OCI-LY7 (cell line): ENCODE measurements around the gene LRBA. TPM values are rescaled to one million over a fixed set of nuclear protein-coding genes. Genes with fewer than 3 reads are reported as not detected.
"Not testable (repeated sequence)": the region's sequence is repeated elsewhere in the genome, so short reads cannot be mapped to it uniquely, and the experiment has no call there.

Source experiments
- BruUV-seq: library from RNA; stranded (reverse); fragments of 400-500 nt; replicated peaks from 2 replicates; lab custom pipeline; 2021; lab: Mats Ljungman, UMichigan
- CTCF ChIA-PET: fragments of 300-600 bp; sonication (Branson Sonifier 250); formaldehyde crosslinking; loops from one replicate; lab custom pipeline; 2022; ENCODE audit warnings: antibody characterized with exemption; ENCODE audit not compliant: unreplicated experiment; lab: Charles Lee
- POLR2A ChIA-PET: fragments of 300-600 bp; sonication (Branson Sonifier 250); formaldehyde crosslinking; loops from one replicate; lab custom pipeline; 2022; ENCODE audit warnings: antibody characterized with exemption; lab: Charles Lee
- DNase-seq: peaks from one replicate; pipeline ENCODE4 v3.0.0-alpha.2; 2015; ENCODE audit warnings: low spot score
- H2AFZ ChIP-seq: fragments of 200-600 bp; sonication (generic), shearing (Covaris generic); 2 replicates; pipeline ENCODE4 v1.6.1; 2014; ENCODE audit warnings: mild to moderate bottlenecking, antibody characterized with exemption, low read length, moderate library complexity
- H3K27ac ChIP-seq: fragments of 200-600 bp; sonication (generic); 2 replicates; pipeline ENCODE4 v1.5.1; 2014; ENCODE audit warnings: mixed run types, low read depth, mild to moderate bottlenecking, moderate library complexity, low read length, inconsistent platforms; ENCODE audit not compliant: poor library complexity, severe bottlenecking
- H3K36me3 ChIP-seq: fragments of 200-600 bp; sonication (generic); 2 replicates; pipeline ENCODE4 v1.6.1; 2014; ENCODE audit warnings: mild to moderate bottlenecking, antibody characterized with exemption, low read length, moderate library complexity, mixed read lengths; ENCODE audit not compliant: insufficient read depth
- H3K4me1 ChIP-seq: fragments of 200-600 bp; sonication (generic); 2 replicates; pipeline ENCODE4 v1.5.1; 2014; ENCODE audit warnings: mild to moderate bottlenecking, low read length; ENCODE audit not compliant: insufficient read depth, poor library complexity, severe bottlenecking
- H3K4me2 ChIP-seq: fragments of 200-600 bp; sonication (generic); 2 replicates; pipeline ENCODE4 v1.6.1; 2014; ENCODE audit warnings: mild to moderate bottlenecking, low read length
- H3K4me3 ChIP-seq: fragments of 200-600 bp; sonication (generic); 2 replicates; pipeline ENCODE4 v1.5.1; 2014; ENCODE audit warnings: mild to moderate bottlenecking, low read depth, low read length; ENCODE audit not compliant: poor library complexity, severe bottlenecking
- H3K79me2 ChIP-seq: fragments of 200-600 bp; sonication (generic); 2 replicates; pipeline ENCODE4 v1.6.1; 2016; ENCODE audit warnings: low read depth, mild to moderate bottlenecking, low read length, moderate library complexity, mixed read lengths; ENCODE audit not compliant: insufficient read depth
- H3K9me2 ChIP-seq: fragments of 200-600 bp; sonication (generic); 2 replicates; pipeline ENCODE4 v1.6.1; 2016; ENCODE audit warnings: mild to moderate bottlenecking, low read length, mixed read lengths; ENCODE audit not compliant: insufficient read depth
- H3K9me3 ChIP-seq: fragments of 200-600 bp; sonication (generic); 2 replicates; pipeline ENCODE4 v1.6.1; 2014; ENCODE audit warnings: mild to moderate bottlenecking, mixed run types, low read length, mixed read lengths
- H4K20me1 ChIP-seq: fragments of 200-600 bp; sonication (generic); 2 replicates; pipeline ENCODE4 v1.6.1; 2014; ENCODE audit warnings: mild to moderate bottlenecking, antibody characterized with exemption, low read length, moderate library complexity, mixed read lengths; ENCODE audit not compliant: insufficient read depth
- CTCF ChIP-seq: fragments of 200-600 bp; sonication (generic); conservative IDR thresholded peaks from 2 replicates; pipeline ENCODE4 v1.5.1; 2014; ENCODE audit warnings: mild to moderate bottlenecking, antibody characterized with exemption, low read length, moderate library complexity, mixed read lengths
- EZH2phosphoT487 ChIP-seq: fragments of 200-600 bp; sonication (generic); IDR thresholded peaks from 2 replicates; pipeline ENCODE4 v1.6.1; 2018; ENCODE audit warnings: low read depth, borderline replicate concordance, mild to moderate bottlenecking, mixed run types, antibody characterized with exemption, low read length, moderate library complexity, mixed read lengths
- intact Hi-C: fragments of 100-400 bp; cut with micrococcal nuclease; formaldehyde crosslinking; loops from one replicate; pipeline ENCODE4 v1.10.0; 2022; ENCODE audit not compliant: unreplicated experiment
- total RNA-seq, 2 experiments: library from RNA; depleted of rRNA in 1 of 2; stranded (reverse); fragments of >200 nt in 1 of 2; shearing (Covaris generic) in 1 of 2; gene quantifications; 2 replicates each; pipeline ENCODE4 v1.2.3, GENCODE V29; 2014 to 2022

The LRBA gene
- total RNA-seq, 2 experiments from 2014 or later = 60.4 to 66.7 TPM

GRCh38 chr4:151031831-151032605, 16.9 kb upstream of the LRBA start:
- Histone ChIP-seq H2AFZ (no peak overlapping the region), H3K4me3 (no peak overlapping the region), H3K9me2 (no peaks in the 10 kb centered on the region), H3K27ac (no peak overlapping the region), H3K36me3 (no peaks in the 10 kb centered on the region), H3K4me1 (no peaks in the 10 kb centered on the region), H4K20me1 (no peaks in the 10 kb centered on the region), H3K4me2 (no peak overlapping the region), H3K9me3 (no peaks in the 10 kb centered on the region), H3K79me2 (no peaks in the 10 kb centered on the region)
- no TSS peak for BruUV-seq
- intact Hi-C loops = no loop called here
- ChIA-PET POLR2A (interaction anchor here (0.6 to 0.7 kb wide), 3 partner anchors 14 to 219 kb away, joined by 3 to 4 read pairs (median 3); no protein-coding TSS in a partner anchor), CTCF (no interaction called here)
- no peak for DNase-seq
- TF ChIP-seq EZH2phosphoT487 (no peak), CTCF (no peak)

- no peak overlapping the region for H2AFZ ChIP-seq
- intact Hi-C loops = no loop called here
- TF ChIP-seq EZH2phosphoT487 = no peak
- no peak for TF ChIP-seq CTCF
- no peak for DNase-seq
- H3K4me3 ChIP-seq = no peak overlapping the region
- no peaks in the 10 kb centered on the region for H4K20me1 ChIP-seq
- H3K27ac ChIP-seq = no peak overlapping the region
- no peak overlapping the region for H3K4me2 ChIP-seq
- H3K36me3 ChIP-seq = no peaks in the 10 kb centered on the region
- H3K79me2 ChIP-seq = no peaks in the 10 kb centered on the region
- no TSS peak for BruUV-seq
- H3K9me2 ChIP-seq = no peaks in the 10 kb centered on the region
- H3K4me1 ChIP-seq = no peaks in the 10 kb centered on the region
- CTCF ChIA-PET = no interaction called here
- H3K9me3 ChIP-seq = no peaks in the 10 kb centered on the region
- POLR2A ChIA-PET = no interaction called here
Measured at GRCh38 chr4:151029537-151029936, 14.5 kb upstream of the LRBA start.

GRCh38 chr4:151029006-151029405, 13.9 kb upstream of the LRBA start:
- CTCF ChIA-PET, H3K9me2 ChIP-seq, POLR2A ChIA-PET, H2AFZ ChIP-seq, H3K4me2 ChIP-seq, H4K20me1 ChIP-seq, DNase-seq, intact Hi-C loops, H3K36me3 ChIP-seq, H3K4me1 ChIP-seq, BruUV-seq, H3K4me3 ChIP-seq, H3K27ac ChIP-seq, H3K9me3 ChIP-seq, H3K79me2 ChIP-seq: not testable (repeated sequence)
